Right renal cortex interstitium (tissue), 3 donors: ENCODE data around the gene GMIP. TPM values are rescaled to one million over a fixed set of nuclear protein-coding genes. Genes with fewer than 3 reads are reported as not detected.

Experiments
- DNase-seq, 3 donors: peaks; one replicate each; pipeline ENCODE4 v3.0.0-alpha.2; 2013; ENCODE audit warnings: low read depth in 3 of 3, low spot score in 2 of 3
- polyA plus RNA-seq, 3 donors: library from polyadenylated mRNA; unstranded; fragments of 120-200 nt; gene quantifications; one replicate each; pipeline ENCODE4 v1.2.1, GENCODE V29; 2013; ENCODE audit not compliant: insufficient read length in 3 of 3

GMIP gene
- polyA plus RNA-seq, 3 donors, result 4.1 to 4.5 (median 4.1) TPM

GRCh38 chr19:19659646-19660245 lies 16.3 kb upstream of the GMIP start:
- no peak for DNase-seq

- no peak for DNase-seq
Measured at GRCh38 chr19:19657397-19657783, 13.9 kb upstream of the GMIP start.

GRCh38 chr19:19656451-19657396 lies 13.3 kb upstream of the GMIP start:
- DNase-seq, result no peak

- no peak for DNase-seq
Measured at GRCh38 chr19:19655641-19656343, 12.3 kb upstream of the GMIP start.

- no peak for DNase-seq
Measured at GRCh38 chr19:19655051-19655594, 11.7 kb upstream of the GMIP start.

- no peak for DNase-seq
Measured at GRCh38 chr19:19654441-19654840, 11.0 kb upstream of the GMIP start.

- no peak for DNase-seq
Measured at GRCh38 chr19:19653597-19654147, 10.2 kb upstream of the GMIP start.

GRCh38 chr19:19652482-19653295 lies 9.2 kb upstream of the GMIP start:
- DNase-seq, result no peak

- no peak for DNase-seq
Measured at GRCh38 chr19:19651076-19651475, 7.6 kb upstream of the GMIP start.

- DNase-seq, result no peak
Measured at GRCh38 chr19:19650331-19650730, 6.9 kb upstream of the GMIP start.

GRCh38 chr19:19649580-19649995 lies 6.1 kb upstream of the GMIP start:
- no peak for DNase-seq

- DNase-seq, result no peak
Measured at GRCh38 chr19:19649155-19649554, 5.7 kb upstream of the GMIP start.

- no peak for DNase-seq
Measured at GRCh38 chr19:19647037-19647835, 3.8 kb upstream of the GMIP start.

GRCh38 chr19:19645233-19645870 lies 1.9 kb upstream of the GMIP start:
- DNase-seq, result no peak

GRCh38 chr19:19644054-19644388 lies 564 bp upstream of the GMIP start:
- DNase-seq, result no peak

GRCh38 chr19:19642506-19643157 lies 825 bp downstream of the GMIP start:
- DNase-seq, result no peak

- no peak for DNase-seq
Measured at GRCh38 chr19:19637523-19638251, 5.8 kb downstream of the GMIP start.

GRCh38 chr19:19637186-19637522 lies 6.3 kb downstream of the GMIP start:
- no peak for DNase-seq
